DOHH2 (cell line): ENCODE data around the gene PCED1B.

ENCODE experiments used
- H3F3A ChIP-seq: fragments of 200-600 bp; sonication (generic), shearing (Covaris generic); 2 replicates; pipeline ENCODE4 v1.6.0; 2016; ENCODE audit warnings: antibody characterized with exemption, mild to moderate bottlenecking; ENCODE audit not compliant: control insufficient read depth, insufficient read depth
- H3K27ac ChIP-seq: fragments of 200-600 bp; sonication (generic); 2 replicates; pipeline ENCODE4 v1.5.1; 2014; ENCODE audit warnings: low read depth, mild to moderate bottlenecking, low read length, moderate library complexity
- H3K27me3 ChIP-seq: fragments of 200-600 bp; sonication (generic); 2 replicates; pipeline ENCODE4 v1.6.1; 2014; ENCODE audit warnings: mild to moderate bottlenecking, low read length, mixed read lengths; ENCODE audit not compliant: control insufficient read depth
- H3K36me3 ChIP-seq: fragments of 200-600 bp; sonication (generic); 2 replicates; pipeline ENCODE4 v1.6.1; 2014; ENCODE audit warnings: mild to moderate bottlenecking, low read length, moderate library complexity, mixed read lengths; ENCODE audit not compliant: control insufficient read depth
- H3K4me1 ChIP-seq: fragments of 200-600 bp; sonication (generic); 2 replicates; pipeline ENCODE4 v1.6.1; 2014; ENCODE audit warnings: mild to moderate bottlenecking, low read length, mixed read lengths; ENCODE audit not compliant: control insufficient read depth
- H3K4me2 ChIP-seq: fragments of 200-600 bp; sonication (generic); 2 replicates; pipeline ENCODE4 v1.6.0; 2014; ENCODE audit warnings: mild to moderate bottlenecking, low read length, moderate library complexity
- H3K4me3 ChIP-seq: fragments of 200-600 bp; sonication (generic); 2 replicates; pipeline ENCODE4 v1.5.1; 2014; ENCODE audit warnings: mild to moderate bottlenecking, low read length, mixed read lengths
- H3K79me2 ChIP-seq: fragments of 200-600 bp; sonication (generic); 2 replicates; pipeline ENCODE4 v1.6.1; 2014; ENCODE audit warnings: mild to moderate bottlenecking, low read length, mixed read lengths; ENCODE audit not compliant: control insufficient read depth
- H3K9me2 ChIP-seq: fragments of 200-600 bp; sonication (generic); replicated peaks from 2 replicates; pipeline ENCODE4 v1.6.1; 2014; ENCODE audit warnings: mild to moderate bottlenecking, low read length, mixed read lengths; ENCODE audit not compliant: control insufficient read depth
- H3K9me3 ChIP-seq: fragments of 200-600 bp; sonication (generic); 2 replicates; pipeline ENCODE4 v1.6.1; 2014; ENCODE audit warnings: antibody characterized with exemption, low read length, mixed read lengths; ENCODE audit not compliant: control insufficient read depth, insufficient read depth
- H4K20me1 ChIP-seq: fragments of 200-600 bp; sonication (generic); 2 replicates; pipeline ENCODE4 v1.6.0; 2014; ENCODE audit warnings: low read depth, mild to moderate bottlenecking, antibody characterized with exemption, low read length, moderate library complexity; ENCODE audit not compliant: control insufficient read depth, insufficient read depth
- EZH2phosphoT487 ChIP-seq: fragments of 200-600 bp; sonication (generic); IDR thresholded peaks from 2 replicates; pipeline ENCODE4 v1.6.1; 2017; ENCODE audit warnings: borderline replicate concordance, mild to moderate bottlenecking, antibody characterized with exemption, low read length, moderate library complexity, mixed read lengths
- TF ChIP-seq, protein P1 (sequence below): fragments of 200-600 bp; sonication (generic); IDR thresholded peaks from one replicate; pipeline ENCODE4 v1.5.1; 2014; ENCODE audit warnings: antibody characterized with exemption, mild to moderate bottlenecking, low read depth, low read length; ENCODE audit not compliant: poor library complexity, severe bottlenecking

The PCED1B gene

GRCh38 chr12:47082283-47082682, 2.9 kb downstream of the PCED1B start:
- peaks cover 44% of the 10 kb centered on the region for H3K27me3 ChIP-seq
- no peaks in the 10 kb centered on the region for H3K9me3 ChIP-seq
- no peaks in the 10 kb centered on the region for H3K9me2 ChIP-seq
- H3K27ac ChIP-seq: no peak overlapping the region
- peaks cover 9% of the 10 kb centered on the region; the same call in 1 of the 2 replicates for H3F3A ChIP-seq
- H3K36me3 ChIP-seq: no peaks in the 10 kb centered on the region
- no peaks in the 10 kb centered on the region for H4K20me1 ChIP-seq
- no peak overlapping the region for H3K4me3 ChIP-seq
- no peaks in the 10 kb centered on the region for H3K79me2 ChIP-seq
- H3K4me1 ChIP-seq: peaks cover 38% of the 10 kb centered on the region
- H3K4me2 ChIP-seq: no peak overlapping the region
- no peak for TF ChIP-seq EZH2phosphoT487
- TF ChIP-seq, protein P1, sequence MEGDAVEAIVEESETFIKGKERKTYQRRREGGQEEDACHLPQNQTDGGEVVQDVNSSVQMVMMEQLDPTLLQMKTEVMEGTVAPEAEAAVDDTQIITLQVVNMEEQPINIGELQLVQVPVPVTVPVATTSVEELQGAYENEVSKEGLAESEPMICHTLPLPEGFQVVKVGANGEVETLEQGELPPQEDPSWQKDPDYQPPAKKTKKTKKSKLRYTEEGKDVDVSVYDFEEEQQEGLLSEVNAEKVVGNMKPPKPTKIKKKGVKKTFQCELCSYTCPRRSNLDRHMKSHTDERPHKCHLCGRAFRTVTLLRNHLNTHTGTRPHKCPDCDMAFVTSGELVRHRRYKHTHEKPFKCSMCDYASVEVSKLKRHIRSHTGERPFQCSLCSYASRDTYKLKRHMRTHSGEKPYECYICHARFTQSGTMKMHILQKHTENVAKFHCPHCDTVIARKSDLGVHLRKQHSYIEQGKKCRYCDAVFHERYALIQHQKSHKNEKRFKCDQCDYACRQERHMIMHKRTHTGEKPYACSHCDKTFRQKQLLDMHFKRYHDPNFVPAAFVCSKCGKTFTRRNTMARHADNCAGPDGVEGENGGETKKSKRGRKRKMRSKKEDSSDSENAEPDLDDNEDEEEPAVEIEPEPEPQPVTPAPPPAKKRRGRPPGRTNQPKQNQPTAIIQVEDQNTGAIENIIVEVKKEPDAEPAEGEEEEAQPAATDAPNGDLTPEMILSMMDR: no peak

DNA sequence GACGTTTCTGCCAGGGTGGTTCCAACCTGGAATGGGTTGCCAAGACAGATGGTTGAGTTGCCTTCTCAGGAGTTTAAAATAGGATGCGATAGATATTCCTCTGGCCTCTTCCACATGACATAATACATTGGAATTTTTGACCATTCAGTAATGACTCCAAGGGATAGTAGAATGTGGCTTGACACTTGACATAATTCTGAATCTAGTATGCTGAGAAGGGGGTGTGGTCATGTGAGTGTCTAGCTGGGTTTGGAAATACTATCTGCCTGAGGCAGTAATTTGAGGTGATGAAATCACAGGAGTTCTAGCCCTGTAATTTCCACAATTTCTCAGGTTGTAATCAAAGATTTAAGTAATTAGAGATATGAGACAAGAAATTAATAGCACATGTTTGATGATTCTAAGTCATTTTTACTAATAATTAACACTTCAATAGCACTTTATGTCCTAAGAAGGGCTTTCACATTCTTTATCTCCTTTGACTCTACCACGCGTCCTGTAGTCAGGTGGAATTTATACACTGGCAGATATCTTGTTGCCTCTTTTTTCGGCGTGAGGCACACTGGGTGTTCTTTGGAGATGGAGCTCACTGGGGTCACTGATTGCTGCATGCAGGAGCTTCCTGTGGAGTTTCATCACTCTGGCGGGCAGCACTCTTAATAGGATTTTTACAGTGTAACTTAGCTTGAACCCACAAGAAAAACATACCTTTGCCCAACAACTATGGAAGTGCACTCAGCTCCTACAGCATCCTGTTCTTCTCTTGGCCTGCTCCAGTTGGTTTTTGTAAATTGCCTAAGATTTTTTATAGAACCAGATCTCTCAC, 3.6 kb downstream of the PCED1B start:
- TF ChIP-seq EZH2phosphoT487: no peak
- TF ChIP-seq, protein P1: no peak
- H3K9me3 ChIP-seq: no peaks in the 10 kb centered on the region
- peaks cover 9% of the 10 kb centered on the region; the same call in 1 of the 2 replicates for H3F3A ChIP-seq
- H3K36me3 ChIP-seq: no peaks in the 10 kb centered on the region
- no peak overlapping the region for H3K4me3 ChIP-seq
- H3K79me2 ChIP-seq: no peaks in the 10 kb centered on the region
- no peaks in the 10 kb centered on the region for H4K20me1 ChIP-seq
- H3K27me3 ChIP-seq: peaks cover 40% of the 10 kb centered on the region
- H3K4me2 ChIP-seq: no peak overlapping the region
- no peaks in the 10 kb centered on the region for H3K9me2 ChIP-seq
- H3K27ac ChIP-seq: no peak overlapping the region
- H3K4me1 ChIP-seq: peaks cover 38% of the 10 kb centered on the region

DNA sequence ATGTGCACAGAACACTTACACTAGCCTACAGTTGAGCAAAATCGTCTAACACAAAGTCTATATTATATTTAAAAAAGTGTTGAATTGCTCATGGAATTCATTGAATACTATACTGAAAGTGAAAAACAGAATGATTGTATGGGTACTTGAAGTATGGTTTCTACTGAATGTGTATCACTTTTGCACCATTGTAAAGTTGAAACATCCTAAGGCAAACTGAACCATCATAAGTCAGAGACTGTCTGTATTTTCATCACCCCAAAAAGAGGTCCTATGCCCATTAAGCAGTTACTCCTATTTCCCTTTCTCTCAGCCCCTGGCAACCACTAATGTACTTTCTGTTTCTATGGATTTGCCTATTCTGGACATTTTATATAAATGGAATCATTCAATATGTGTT, 4.8 kb downstream of the PCED1B start:
- H3K9me2 ChIP-seq: no peaks in the 10 kb centered on the region
- H3K27ac ChIP-seq: no peak overlapping the region
- H3K4me1 ChIP-seq: peaks cover 32% of the 10 kb centered on the region

More for the DNA sequence above, 4.8 kb downstream of the PCED1B start:
- Histone ChIP-seq H3K4me3 (no peak overlapping the region), H3K4me2 (no peak overlapping the region), H3K79me2 (no peaks in the 10 kb centered on the region), H3K27me3 (peaks cover 29% of the 10 kb centered on the region), H4K20me1 (no peaks in the 10 kb centered on the region), H3K9me3 (no peaks in the 10 kb centered on the region), H3F3A (peaks cover 9% of the 10 kb centered on the region; the same call in 1 of the 2 replicates), H3K36me3 (no peaks in the 10 kb centered on the region)
- TF ChIP-seq, protein P1: no peak
- TF ChIP-seq EZH2phosphoT487: no peak
